Measurements from ENCODE around the gene SUFU. TPM values are rescaled to one million over a fixed set of nuclear protein-coding genes. Genes with fewer than 3 reads are reported as not detected.

SUFU gene
- total and polyA plus RNA-seq, 2 of the 8 experiments (the other 6 are each of a cell fraction or from before 2014, with no cell fraction given): 7.0 to 10.8 TPM

GRCh38 chr10:102549549-102549948 lies 45.8 kb downstream of the SUFU start:
- Histone ChIP-seq H3K4me2 (ENCODE audit: insufficient read depth in 1 of 2, low read depth in 2 of 2, low read length in 2 of 2) (no peak overlapping the region), H2AK5ac (ENCODE audit: low read depth, low read length) (no peak overlapping the region), H3K4ac (replicated peaks; ENCODE audit: insufficient read length, low read depth, low read length) (no peak overlapping the region), H2BK5ac (ENCODE audit: low read depth, low read length) (no peak overlapping the region), H3K23ac (ENCODE audit: insufficient read length) (no peak overlapping the region), H3K9me3 (ENCODE audit: insufficient read depth in 2 of 2, low read depth in 1 of 2, low read length in 1 of 2) (no peaks in the 10 kb centered on the region), H2BK12ac (ENCODE audit: low read depth, low read length) (no peak overlapping the region), H3K27me3 (replicated peaks in 1 of 4; ENCODE audit: control insufficient read depth in 3 of 4, extremely low read depth in 1 of 4, insufficient read depth in 3 of 4, low read length in 3 of 4) (no peaks in the 10 kb centered on the region), H3K18ac (ENCODE audit: extremely low read depth, low read length) (no peak overlapping the region), H3K79me1 (ENCODE audit: low read depth, low read length) (no peaks in the 10 kb centered on the region), H3K14ac (ENCODE audit: insufficient read length) (no peak overlapping the region), H4K8ac (ENCODE audit: extremely low read depth, insufficient read depth, low read length) (no peak overlapping the region), H2BK20ac (ENCODE audit: low read length) (no peak overlapping the region), H2BK120ac (replicated peaks; ENCODE audit: low read depth, low read length) (no peak overlapping the region), H3K23me2 (ENCODE audit: low read depth, low read length) (no peaks in the 10 kb centered on the region), H3K27ac (ENCODE audit: low read depth, low read length) (no peak overlapping the region), H3K36me3 (ENCODE audit: control insufficient read depth in 2 of 4, insufficient read depth in 4 of 4, low read length in 3 of 4) (peaks cover 0 to 4% (median 0%) of the 10 kb centered on the region in 4 experiments; a peak in 2 of 8 replicates), H3K4me1 (replicated peaks in 1 of 4; ENCODE audit: control insufficient read depth in 3 of 4, insufficient read depth in 4 of 4, low read length in 3 of 4) (no peaks in the 10 kb centered on the region), H4K20me1 (replicated peaks in 1 of 2; ENCODE audit: control insufficient read depth in 1 of 2, insufficient read depth in 2 of 2, low read length in 2 of 2) (peaks cover 3 to 4% of the 10 kb centered on the region in 2 experiments), H3K79me2 (ENCODE audit: control insufficient read depth in 1 of 2, insufficient read depth in 2 of 2, low read length in 2 of 2) (no peaks in the 10 kb centered on the region), H3K56ac (replicated peaks; ENCODE audit: insufficient read length, low read depth, low read length) (no peak overlapping the region), H2BK15ac (ENCODE audit: low read length) (no peak overlapping the region), H2AFZ (ENCODE audit: low read length) (no peak overlapping the region), H4K91ac (replicated peaks; ENCODE audit: insufficient read length, low read length) (no peak overlapping the region), H3K4me3 (ENCODE audit: extremely low read depth in 1 of 4, insufficient read depth in 2 of 4, low read depth in 3 of 4, low read length in 4 of 4) (no peak overlapping the region), H3K9ac (replicated peaks in 1 of 4; ENCODE audit: extremely low read depth in 1 of 4, low read depth in 3 of 4, low read length in 3 of 4) (no peak overlapping the region), H4K5ac (ENCODE audit: insufficient read length, low read depth, low read length) (no peak overlapping the region)
- ChIA-PET POLR2A (ENCODE audit: partially characterized antibody) (no interaction called here), CTCF (ENCODE audit: partially characterized antibody) (interaction anchor here (0.8 to 2.0 kb wide), 6 partner anchors 9 to 46 kb away, joined by 3 to 6 read pairs (median 3); no protein-coding TSS in a partner anchor)
- no peak for DNase-seq (ENCODE audit: low read depth in 1 of 2, low spot score in 2 of 2)
- no peak for FAIRE-seq
- WGBS, 2 experiments (ENCODE audit: extremely low coverage in 1 of 2, insufficient coverage in 1 of 2, insufficient read length in 1 of 2, insufficient replicate concordance in 2 of 2, low coverage in 1 of 2, low lambda C conversion rate in 2 of 2, missing lambda C conversion rate in 1 of 2): 95% methylated on average over 1 of the region's 1 CpG; no CpG with 5 or more reads in 1 of the 2 experiments
- no peak for TF ChIP-seq SIN3A (conservative IDR thresholded peaks at IDR 0.05 in 1 of 2, IDR thresholded peaks at IDR 0.05 in 1 of 2; ENCODE audit: low read depth in 1 of 2, low read length in 2 of 2)

All from H1 (cell line).